Activated CD8-positive, alpha-beta memory T cell treated with anti-CD3 and anti-CD28 coated beads, Interleukin-2, amount 50 U/mL, for 4 hours (primary cell): ENCODE data around the gene TNS1.
"Not testable (repeated sequence)": the region's sequence is repeated elsewhere in the genome, so short reads cannot be mapped to it uniquely, and the experiment has no call there.

Experiments
- DNase-seq: peaks from one replicate; pipeline ENCODE4 v3.0.0-alpha.2; 2020

Gene TNS1

GRCh38 chr2:217789003-217789735, 213.6 kb downstream of the TNS1 start:
- peak; percentile 75 for DNase-seq

- no peak for DNase-seq
These were observed 214.2 kb downstream of the TNS1 start for GRCh38 chr2:217788669-217789002.

GRCh38 chr2:217787160-217787877, 215.5 kb downstream of the TNS1 start:
- DNase-seq, result no peak

GRCh38 chr2:217786560-217786959, 216.2 kb downstream of the TNS1 start:
- not testable (repeated sequence) for DNase-seq

- peak; percentile 73 for DNase-seq
These were observed 217.2 kb downstream of the TNS1 start for GRCh38 chr2:217785544-217786045.

- DNase-seq, result no peak
These were observed 217.7 kb downstream of the TNS1 start for GRCh38 chr2:217784996-217785543.

- DNase-seq, result no peak
These were observed 219.6 kb downstream of the TNS1 start for GRCh38 chr2:217783243-217783642.

- DNase-seq, result no peak
These were observed 224.9 kb downstream of the TNS1 start for GRCh38 chr2:217777906-217778305.

GRCh38 chr2:217776631-217777030, 226.2 kb downstream of the TNS1 start:
- DNase-seq, result no peak

- no peak for DNase-seq
These were observed 226.8 kb downstream of the TNS1 start for GRCh38 chr2:217775920-217776503.

GRCh38 chr2:217774232-217774631, 228.6 kb downstream of the TNS1 start:
- no peak for DNase-seq

- no peak for DNase-seq
These were observed 229.3 kb downstream of the TNS1 start for GRCh38 chr2:217773539-217773938.

- DNase-seq, result no peak
These were observed 236.4 kb downstream of the TNS1 start for GRCh38 chr2:217766356-217766755.

- DNase-seq, result no peak
These were observed 241.0 kb downstream of the TNS1 start for GRCh38 chr2:217761645-217762277.

GRCh38 chr2:217759991-217760390, 242.8 kb downstream of the TNS1 start:
- DNase-seq, result no peak

GRCh38 chr2:217757108-217757463, 245.7 kb downstream of the TNS1 start:
- no peak for DNase-seq

GRCh38 chr2:217756375-217757107, 246.3 kb downstream of the TNS1 start:
- DNase-seq, result peak; percentile 79

- DNase-seq, result no peak
These were observed 247.6 kb downstream of the TNS1 start for GRCh38 chr2:217755027-217755745.

GRCh38 chr2:217753460-217754200, 249.2 kb downstream of the TNS1 start:
- no peak for DNase-seq

GRCh38 chr2:217752714-217753459, 249.9 kb downstream of the TNS1 start:
- no peak for DNase-seq
